A172 (cell line): ENCODE data around the gene GDPD3. TPM values are rescaled to one million over a fixed set of nuclear protein-coding genes. Genes with fewer than 3 reads are reported as not detected.

ENCODE experiments used
- DNase-seq: peaks from one replicate; pipeline ENCODE4 v3.0.0-alpha.2; 2015; ENCODE audit warnings: low spot score
- total RNA-seq: library from RNA; depleted of rRNA; stranded (reverse); fragments of >200 nt; shearing (Covaris generic); gene quantifications from 2 replicates; pipeline ENCODE4 v1.2.3, GENCODE V29; 2014

Gene GDPD3
- total RNA-seq, 1 experiment from 2014 or later, result 2.8 TPM

DNA sequence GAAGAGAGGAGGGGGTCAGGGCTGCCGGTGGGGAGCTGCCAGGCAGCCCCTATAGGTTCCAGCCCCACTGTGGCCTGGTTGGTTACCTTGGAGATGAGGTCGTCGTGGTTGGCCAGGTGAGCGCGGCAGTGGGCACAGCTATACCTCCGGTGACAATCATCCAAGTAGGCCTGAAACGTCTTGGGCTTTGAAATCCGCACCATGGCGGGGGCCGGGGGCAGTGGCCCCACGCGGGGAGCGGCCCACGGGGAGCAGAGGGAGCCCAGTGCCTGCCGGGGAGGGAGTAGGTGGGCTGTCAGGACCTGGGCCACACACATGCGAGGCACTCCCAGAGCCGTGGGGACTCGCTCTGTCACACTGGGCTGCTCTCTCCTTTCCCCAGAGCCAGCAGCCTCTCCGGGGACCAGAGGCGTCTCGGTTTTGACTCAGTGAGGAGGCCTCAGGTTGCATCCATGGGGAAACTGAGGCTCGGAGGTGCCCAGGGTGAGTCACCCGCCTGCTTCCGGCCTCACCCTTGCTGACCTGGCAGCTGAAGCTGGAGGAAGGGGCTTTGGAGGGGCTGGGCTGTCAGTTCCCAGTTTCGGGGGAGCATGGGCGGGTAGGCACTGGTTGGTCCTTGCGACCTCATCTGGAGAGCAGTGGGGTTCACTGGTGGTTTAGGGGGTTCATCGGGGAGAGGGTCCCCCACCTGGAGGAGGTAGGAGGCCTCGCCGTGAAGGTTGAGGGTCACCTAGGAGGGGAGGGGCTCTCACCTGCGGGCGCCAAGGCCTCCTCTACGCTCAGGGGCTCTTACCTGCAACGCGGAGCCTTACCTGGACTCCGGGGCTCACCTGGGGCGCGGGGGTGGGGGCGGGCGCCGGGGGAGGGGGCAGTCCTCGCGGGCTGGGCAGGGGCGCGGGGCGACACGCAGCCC, 17.9 kb downstream of the GDPD3 start:
- DNase-seq, result no peak

DNA sequence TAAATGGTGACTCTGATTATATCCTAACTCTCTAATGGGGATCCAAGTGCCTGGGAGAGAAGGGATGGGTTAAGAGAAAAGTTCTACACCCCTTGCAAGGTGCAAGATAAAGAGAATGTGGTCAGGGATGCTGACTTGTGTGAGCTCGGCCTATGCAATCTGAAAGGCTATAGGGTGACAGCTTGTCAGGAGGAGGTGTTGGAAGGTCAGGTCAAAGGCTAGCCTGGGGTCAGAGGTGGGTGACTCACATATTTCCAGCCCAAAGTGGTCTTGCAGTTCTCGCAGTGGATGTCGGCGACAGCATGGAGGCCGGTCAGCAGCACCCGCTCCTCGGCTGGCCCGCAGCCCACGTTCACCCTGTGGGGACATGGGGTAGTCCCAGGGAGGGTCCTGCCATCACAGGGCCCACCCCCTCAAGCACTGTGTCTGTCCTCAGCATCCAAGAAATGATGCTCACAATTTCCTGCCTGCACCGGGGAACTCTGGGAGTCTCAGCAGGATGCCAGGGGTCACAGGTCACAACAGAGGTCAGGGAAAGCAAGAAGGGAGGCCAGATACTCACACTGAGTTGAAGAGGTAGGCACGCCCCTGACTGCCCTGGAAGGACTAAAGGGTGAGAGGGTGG, 18.7 kb downstream of the GDPD3 start:
- no peak for DNase-seq

DNA sequence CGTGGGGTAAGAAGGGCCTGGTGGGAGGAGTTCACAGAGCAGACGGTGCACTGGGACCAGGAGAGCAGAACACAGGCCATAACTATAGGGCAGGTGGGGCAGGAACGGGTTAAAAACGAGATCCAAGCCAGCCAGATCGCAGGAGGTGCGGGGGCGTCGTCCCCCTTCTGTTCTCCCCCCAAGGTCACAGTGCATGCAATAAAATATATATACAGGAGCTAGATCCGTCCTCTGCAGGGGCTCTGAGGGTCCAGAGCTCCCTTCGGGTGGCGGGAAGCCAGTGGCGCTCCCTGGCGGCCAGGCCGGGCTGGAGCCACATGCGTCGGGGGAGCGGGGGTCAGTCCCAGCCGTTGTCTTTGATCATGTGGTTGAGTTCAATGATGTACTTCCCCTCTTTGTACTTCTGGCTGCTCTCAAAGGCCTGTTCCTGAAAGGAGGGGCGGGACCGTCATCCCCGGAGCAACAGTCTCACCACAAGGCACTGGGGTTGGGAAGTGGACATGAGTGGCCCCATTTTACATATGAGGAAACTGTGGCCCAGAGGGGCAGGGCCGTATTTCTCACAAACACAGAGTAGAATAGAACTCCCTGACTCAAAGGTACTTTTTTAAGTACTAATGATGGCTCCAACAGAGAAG, 20.8 kb downstream of the GDPD3 start:
- DNase-seq, result no peak

DNA sequence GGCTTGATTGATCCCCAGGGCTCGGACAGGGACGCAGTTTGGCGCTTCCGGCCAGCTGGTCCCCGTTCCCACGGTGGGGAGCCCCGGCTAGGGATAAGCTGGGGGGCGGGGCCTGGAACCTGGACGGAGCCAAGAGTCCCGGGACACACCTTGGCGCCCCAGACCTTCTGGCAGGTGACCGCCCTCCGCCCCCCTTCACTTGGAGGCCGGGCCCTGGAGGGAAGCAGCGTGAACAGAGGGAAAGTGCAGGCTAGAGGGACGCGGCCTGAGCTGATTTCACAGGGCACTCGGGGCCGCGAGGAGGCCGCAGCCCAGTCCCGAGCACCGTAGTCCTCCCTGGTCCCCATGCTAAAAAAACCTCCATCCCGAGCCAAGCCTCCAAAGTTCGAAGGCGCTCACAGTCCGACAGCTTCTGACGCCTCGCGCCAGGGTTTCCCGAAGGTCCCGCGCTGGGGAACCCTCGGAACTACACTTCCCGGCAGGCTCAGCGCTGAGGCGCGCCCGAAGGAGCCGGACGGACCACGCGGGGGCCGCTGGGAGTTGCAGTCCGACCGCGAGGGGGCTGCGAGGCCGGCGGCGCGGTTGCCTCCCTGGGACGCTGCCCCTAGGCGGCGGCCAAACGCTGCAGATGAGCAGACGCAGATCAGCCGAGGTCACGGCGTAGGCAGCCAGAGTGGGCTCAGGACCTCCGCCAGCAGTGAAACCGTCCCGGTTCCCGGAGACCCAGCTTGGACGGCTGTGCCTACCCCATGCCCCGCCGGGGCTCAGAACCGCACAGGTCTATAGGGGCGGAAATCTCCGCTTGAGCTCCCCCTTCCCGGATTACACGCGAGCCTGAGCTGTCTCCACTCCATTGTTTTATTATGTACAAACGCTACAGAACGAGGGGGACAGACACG, 21.6 kb downstream of the GDPD3 start, which contains the start of gene TBX6:
TSS of gene TBX6 (minus strand) at position 451 of the 899 bp plus-strand sequence. CDS start 731 bp downstream, outside the sequence.
- DNase-seq, result peak; percentile 65

DNA sequence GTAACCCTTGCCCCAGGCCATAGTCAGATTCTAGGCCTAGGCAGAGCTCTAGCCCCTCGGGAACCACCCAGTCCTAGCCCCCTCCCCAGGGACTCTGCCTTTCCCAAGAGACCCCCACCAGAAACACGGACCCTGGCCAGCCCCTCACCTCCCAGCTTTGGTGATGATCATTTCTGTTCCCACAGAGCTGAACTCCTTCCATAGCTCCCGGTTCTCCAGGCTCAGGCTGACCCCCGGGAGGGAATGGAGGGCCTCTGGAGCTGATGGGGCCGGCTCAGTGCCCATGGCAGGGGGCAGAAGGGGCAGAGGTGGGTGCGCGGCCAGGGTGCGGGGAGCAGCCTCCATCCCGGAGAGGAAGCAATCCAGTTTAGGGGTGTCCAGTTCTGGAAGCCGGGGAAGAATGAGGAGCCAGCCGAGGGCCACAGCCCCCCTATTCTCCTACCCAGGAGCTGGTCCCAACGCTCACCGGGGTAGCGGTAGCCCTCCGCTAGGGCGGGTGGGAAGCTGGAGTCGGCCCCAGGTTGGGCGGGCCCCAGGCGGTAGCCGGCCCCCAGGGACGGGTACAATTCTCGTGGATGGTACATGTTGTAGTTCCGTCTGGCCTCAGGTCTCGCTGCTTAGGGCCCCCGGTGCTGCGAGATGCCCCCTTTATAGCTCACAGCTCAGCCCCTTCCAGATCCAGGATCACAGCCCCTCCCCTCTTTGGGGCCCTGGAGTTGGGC, 22.6 kb downstream of the GDPD3 start:
- DNase-seq, result no peak

DNA sequence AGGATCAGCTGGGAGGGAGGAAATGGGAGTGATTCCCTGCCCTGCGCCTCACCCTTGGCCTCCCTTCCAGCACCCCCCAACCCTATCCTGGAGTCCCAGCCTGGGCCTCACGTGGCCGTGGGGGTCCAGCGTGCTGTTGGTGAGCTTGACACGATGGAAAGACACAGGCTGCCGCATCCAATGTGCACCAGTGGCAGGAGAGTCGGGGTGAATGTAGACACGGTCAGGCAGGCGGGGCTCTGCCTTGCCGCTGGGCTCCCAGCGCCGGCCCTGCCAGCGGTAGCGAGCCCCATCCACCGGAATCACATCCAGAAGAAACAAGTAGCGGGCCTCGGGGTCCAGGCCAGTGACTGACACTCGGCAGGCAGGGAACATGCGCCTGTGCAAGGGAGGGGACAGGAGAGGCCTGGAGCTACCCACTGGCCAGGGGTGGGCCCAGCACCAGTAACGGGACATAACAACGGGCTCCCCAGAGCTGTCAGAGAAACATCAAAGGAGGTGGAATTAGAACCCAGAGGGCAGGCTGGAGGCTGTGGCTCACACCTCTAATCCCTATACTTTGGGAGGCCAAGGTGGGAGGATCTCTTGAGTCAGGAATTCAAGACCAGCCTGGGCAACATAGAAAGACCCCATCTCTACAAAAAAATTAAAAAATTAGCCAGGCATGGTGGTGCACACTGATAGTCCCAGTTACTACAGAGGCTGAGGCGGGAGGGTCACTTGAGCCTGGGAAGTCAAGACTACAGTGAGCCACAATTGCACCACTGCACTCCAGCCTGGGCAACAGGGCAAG, 24.3 kb downstream of the GDPD3 start:
- DNase-seq, result no peak

DNA sequence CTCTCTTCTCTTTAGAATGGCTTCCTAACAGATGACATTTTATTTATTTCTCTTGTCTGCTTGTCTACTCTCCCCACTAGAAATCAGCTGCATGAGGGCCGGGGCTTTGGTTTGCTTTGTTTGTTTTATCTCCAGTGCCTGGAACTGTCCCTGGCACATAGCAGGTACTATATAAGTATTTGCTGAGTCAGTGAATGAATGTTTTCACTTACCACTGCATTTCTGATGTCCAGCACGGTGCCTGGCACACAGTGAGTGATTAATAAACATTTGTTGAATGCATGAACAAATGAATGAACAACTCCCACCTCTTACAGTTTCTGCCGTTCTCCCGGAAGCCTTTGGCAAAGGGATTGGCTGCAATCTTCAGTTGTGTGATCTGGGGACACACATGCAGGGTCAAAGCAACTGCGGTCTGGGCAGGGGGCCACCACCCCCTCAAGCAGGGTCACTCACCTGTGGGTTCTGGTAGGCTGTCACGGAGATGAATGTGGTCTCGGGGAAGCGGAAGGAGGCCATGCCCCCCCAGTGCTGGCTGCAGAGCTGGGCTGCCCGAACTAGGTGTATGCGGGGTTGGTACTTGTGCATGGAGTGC, 25.0 kb downstream of the GDPD3 start:
- DNase-seq, result no peak

DNA sequence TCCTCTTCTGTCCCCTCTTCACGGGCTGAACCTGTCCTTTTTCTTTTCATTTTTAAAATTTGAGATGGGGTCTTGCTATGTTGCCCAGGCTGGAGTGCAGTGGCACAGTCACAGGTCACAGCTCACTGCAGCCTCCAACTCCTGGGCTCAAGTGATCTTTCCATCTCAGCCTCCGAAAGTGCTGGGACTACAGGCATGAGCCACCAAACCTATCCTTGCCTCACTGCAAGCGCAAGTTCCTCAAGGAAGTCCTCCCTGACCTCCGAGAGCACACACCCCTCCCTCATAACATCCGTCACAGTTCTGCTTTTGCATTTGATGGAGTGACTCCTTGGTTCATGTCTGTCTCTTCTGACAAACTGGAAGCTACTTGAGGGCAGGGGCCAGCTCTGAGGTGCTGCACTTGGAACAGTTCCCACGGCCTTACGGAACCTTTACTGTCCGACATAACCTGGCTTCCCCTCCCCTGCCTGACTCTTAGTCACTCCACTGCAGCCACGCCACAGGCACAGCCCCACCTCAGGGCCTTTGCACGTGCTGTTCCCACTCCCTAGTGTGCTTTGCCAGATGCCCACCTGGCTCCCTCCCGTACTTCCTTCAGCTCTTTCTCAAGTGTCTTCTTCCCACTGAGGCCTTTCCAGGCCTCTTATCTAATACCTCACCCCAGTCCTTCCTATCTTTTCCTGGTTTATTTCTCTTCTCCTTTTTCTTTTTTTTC, 26.0 kb downstream of the GDPD3 start:
- no peak for DNase-seq

DNA sequence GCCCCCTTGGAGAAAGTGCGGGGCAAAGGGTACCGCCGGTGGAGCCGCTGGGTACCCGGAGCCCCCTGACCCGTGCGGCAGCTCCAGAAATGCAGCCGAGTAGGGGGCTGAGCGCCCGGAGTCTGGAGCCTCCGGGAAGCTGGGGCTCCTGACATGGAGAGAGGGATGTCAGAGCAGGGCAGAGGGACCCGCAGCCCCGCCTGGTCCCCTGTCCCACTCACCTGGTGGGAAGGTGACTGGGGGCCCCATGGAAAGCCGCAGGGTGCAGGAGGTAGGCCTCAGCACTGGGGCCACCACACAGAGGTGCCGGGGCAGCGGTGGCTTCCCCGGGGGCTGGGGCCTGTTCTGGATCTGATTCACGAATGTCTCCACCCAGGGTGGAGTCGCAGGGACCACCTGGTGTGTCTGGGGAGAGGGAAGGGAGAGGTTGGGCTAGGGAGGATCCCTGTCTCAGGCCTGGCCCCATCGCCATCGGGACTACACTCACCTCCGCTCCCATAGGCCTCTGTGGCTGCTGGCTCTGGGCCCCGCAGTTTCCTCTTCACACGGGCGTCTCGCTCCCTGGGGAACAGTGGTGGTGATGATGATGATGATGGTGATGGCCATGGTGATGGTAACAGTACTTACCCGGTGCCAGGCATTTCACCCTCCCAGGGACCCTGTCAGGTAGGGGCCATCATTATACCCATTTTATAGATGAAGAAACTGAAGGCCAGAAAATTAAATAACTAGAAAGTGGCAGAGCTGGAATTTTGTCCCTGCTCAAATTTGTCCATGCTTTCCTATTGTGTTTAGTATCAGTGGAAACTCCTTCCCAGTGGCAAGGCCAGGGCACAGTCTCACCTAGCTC, 26.8 kb downstream of the GDPD3 start:
- DNase-seq, result no peak

DNA sequence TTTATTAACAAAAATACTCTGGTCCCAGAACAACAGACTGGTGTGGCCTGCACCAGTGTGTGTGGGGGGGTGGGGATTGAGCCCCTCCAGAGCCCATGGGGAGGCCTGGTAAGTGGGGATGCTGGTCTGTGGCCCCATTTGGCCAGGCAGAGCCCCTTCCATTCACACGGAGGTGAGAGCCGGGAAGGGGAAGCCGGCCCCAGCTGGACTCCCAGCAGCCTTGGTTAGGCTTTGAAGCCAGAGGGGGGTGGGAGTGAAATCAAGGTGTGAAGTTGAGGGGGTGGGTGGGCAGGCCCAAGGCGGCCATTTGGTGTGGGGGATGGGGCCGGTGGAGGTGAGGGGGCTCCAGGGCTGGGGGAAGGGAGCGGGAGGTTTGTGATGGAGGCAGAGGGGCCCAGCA, 27.5 kb downstream of the GDPD3 start:
- no peak for DNase-seq

DNA sequence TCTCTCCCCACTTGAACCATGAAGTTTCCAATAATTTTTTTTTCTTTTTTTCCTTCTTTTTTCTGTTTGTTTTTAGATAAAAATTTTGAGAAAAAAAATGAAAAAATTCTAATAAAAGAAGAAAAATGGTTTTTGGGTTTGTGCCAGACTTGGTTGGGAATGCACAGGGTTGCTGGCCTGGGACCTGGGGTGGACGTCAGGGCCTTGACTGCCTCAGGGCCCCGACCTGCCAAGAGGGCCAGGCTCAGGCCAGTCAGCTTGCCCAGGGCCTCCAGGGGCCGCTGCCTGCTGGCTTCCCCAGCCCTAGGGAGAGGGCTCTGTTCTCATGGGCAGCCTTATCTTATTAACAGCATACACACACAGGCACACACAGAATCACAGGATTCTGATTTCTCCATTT, 28.1 kb downstream of the GDPD3 start:
- DNase-seq, result no peak

DNA sequence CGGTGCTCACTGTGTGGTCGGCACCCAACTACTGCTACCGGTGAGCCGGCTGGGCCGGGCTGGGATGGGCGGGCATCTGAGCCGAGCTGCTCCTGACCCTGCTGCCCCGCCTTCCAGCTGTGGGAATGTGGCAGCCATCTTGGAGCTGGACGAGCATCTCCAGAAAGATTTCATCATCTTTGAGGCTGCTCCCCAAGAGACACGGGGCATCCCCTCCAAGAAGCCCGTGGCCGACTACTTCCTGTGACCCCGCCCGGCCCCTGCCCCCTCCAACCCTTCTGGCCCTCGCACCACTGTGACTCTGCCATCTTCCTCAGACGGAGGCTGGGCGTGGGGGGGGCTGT, 28.5 kb downstream of the GDPD3 start:
- no peak for DNase-seq

DNA sequence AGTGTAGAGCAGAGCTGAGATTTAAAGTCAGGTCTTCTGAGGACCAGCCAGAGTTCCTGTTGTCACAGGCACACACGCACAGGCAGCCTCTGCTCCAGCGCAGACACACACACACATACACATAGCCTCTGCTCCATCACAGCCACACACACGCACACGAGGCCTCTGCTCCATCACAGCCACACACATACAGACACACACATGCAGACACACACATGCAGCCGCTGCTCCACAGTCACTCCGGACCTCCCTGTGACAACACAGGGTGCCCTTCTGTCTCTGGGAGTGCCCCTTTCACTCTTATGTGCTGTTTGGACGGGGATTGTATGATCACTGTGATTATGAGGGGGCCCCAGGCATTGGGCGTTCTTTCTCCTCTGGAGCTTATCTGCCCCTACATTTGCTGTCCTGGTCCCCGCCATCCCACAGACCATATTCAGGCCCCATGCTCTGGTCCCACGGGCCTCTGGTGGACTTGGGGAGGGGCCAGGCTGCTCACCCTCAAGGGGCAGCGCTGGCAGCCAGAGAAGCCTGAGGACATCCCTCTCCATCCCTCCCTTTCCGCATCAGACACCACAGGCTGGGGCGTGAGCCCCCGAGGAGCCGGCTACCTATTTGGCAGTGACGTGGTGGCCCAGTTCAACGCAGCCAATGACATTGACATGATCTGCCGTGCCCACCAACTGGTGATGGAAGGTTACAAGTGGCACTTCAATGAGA, 29.1 kb downstream of the GDPD3 start:
- no peak for DNase-seq

DNA sequence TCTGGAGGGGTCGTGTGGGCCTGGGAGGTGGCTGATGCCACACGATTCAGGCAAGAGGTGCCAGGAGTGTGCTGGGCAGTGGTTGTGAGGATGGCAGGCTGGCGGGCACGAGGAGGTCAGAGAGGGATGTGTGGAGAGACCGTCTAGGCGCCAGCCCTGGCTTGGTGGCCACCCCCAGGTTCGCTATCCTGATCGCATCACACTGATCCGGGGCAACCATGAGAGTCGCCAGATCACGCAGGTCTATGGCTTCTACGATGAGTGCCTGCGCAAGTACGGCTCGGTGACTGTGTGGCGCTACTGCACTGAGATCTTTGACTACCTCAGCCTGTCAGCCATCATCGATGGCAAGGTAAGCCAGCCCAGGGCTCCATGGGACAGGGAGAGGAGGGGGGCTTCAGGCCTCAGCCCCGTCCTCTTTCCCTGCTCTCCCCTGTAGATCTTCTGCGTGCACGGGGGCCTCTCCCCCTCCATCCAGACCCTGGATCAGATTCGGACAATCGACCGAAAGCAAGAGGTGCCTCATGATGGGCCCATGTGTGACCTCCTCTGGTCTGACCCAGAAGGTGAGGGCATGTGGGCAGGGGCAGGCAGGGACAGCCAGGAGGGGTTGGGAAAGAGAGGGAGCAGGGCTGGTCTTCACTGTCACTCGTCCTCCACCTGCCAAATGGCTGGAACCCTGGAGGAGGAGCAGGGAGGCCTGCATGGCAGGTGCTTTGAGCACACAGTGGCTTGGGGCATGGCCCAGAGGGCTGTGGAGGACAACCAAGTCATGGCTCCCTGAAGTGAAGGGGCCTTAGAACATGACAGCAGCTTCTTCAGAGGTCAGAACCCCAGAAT, 29.9 kb downstream of the GDPD3 start:
- no peak for DNase-seq

DNA sequence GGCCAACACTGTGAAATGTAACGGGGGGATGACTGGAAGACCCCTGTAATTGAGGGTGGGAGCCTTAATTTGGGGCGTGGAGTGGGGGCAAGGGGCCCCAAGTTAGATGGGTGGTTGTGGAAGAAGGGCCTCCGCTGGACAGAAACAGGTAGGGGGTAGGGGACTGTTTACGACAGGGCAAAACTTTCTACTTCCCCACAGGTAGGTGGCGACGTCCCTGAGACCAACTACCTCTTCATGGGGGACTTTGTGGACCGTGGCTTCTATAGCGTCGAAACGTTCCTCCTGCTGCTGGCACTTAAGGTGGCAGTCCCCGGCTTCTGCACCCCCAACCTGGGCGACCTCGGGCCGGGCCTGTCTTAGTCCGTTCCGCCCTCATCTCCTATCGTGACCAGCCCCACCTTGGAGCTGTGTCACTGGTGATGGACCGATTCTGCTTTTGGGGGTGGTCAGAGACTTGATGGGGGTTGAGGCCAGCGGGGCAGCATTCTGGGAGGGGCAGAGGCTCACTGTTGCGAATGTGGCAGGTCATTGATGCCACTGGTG, 30.7 kb downstream of the GDPD3 start:
- DNase-seq, result no peak

DNA sequence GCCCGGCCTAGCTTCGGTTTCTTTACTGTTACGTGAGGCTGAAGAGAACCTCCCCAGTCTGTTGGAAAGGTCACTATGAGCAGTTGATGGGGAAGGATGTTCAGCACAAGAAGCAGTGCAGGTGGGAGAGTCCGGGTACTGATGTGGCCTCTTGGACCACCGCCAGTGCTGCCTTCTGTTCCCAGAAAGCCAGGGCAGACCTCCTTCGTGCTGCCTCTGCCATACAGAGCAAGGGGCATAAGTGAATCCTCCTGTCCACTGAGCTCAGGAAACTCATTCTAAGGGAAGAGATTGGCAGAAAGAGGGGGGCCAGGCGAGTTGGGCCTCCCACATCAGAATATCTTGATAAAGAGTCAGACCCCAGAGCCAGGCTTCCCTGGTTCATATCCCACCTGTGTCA, 33.9 kb downstream of the GDPD3 start:
- DNase-seq, result no peak
